Endothelial cell (in vitro differentiated cells): ENCODE data around the gene OR8K3. TPM values are rescaled to one million over a fixed set of nuclear protein-coding genes. Genes with fewer than 3 reads are reported as not detected.

Experiments
- DNase-seq: peaks from one replicate; pipeline ENCODE4 v3.0.0; 2021; ENCODE audit warnings: low spot score
- H3K27ac Mint-ChIP-seq: one replicate; pipeline ENCODE4 v1.8.0; 2021; ENCODE audit warnings: mixed read lengths, inconsistent platforms; ENCODE audit not compliant: unreplicated experiment
- H3K27me3 Mint-ChIP-seq: one replicate; pipeline ENCODE4 v1.8.0; 2021; ENCODE audit warnings: mild to moderate bottlenecking, moderate library complexity, mixed read lengths, inconsistent platforms; ENCODE audit not compliant: unreplicated experiment
- H3K36me3 Mint-ChIP-seq: one replicate; pipeline ENCODE4 v1.8.0; 2021; ENCODE audit warnings: mild to moderate bottlenecking, low read depth, mixed read lengths, inconsistent platforms; ENCODE audit not compliant: unreplicated experiment
- H3K4me1 Mint-ChIP-seq: one replicate; pipeline ENCODE4 v1.8.0; 2021; ENCODE audit warnings: mild to moderate bottlenecking, mixed read lengths, inconsistent platforms; ENCODE audit not compliant: unreplicated experiment
- H3K4me3 Mint-ChIP-seq: one replicate; pipeline ENCODE4 v1.8.0; 2021; ENCODE audit warnings: mild to moderate bottlenecking, mixed read lengths, inconsistent platforms; ENCODE audit not compliant: unreplicated experiment
- H3K9me3 Mint-ChIP-seq: one replicate; pipeline ENCODE4 v1.8.0; 2021; ENCODE audit warnings: mixed read lengths, inconsistent platforms; ENCODE audit not compliant: unreplicated experiment
- CTCF ChIP-seq: fragments of 200-600 bp; sonication (generic); IDR thresholded peaks from one replicate; pipeline ENCODE4 v1.5.0; 2021; ENCODE audit warnings: antibody characterized with exemption; ENCODE audit not compliant: unreplicated experiment
- total RNA-seq: library from RNA; stranded (reverse); fragmentation: NEBNext Ultra II Directional; extraction: Animal tissue kit (Norgen Biotek cat#: 25700); gene quantifications from one replicate; pipeline ENCODE4 v1.2.1, GENCODE V29; 2021; ENCODE audit not compliant: unreplicated experiment

Gene OR8K3
- total RNA-seq, 1 donor from 2014 or later: not detected

GRCh38 chr11:56353991-56354390 is 39.0 kb downstream of the OR8K3 start, which contains the start of gene OR8J1:
Gene OR8J1 (plus strand): TSS chr11:56354291. CDS start chr11:56360247, 5,956 bp downstream.
- H3K4me1 Mint-ChIP-seq: no peaks in the 10 kb centered on the region
- H3K27ac Mint-ChIP-seq: no peak within 1 kb of the TSS
- H3K27me3 Mint-ChIP-seq: no peaks in the 10 kb centered on the region
- no peak within 1 kb of the TSS for H3K4me3 Mint-ChIP-seq
- H3K36me3 Mint-ChIP-seq: no peaks in the 10 kb centered on the region
- no peak for DNase-seq
- TF ChIP-seq CTCF: no peak
- no peaks in the 10 kb centered on the region for H3K9me3 Mint-ChIP-seq

Other genes with a start within 250 kb of the OR8K3 start
- gene OR8I2, start 221.8 kb upstream of the OR8K3 start, total RNA-seq: not detected
- gene OR8H2, start 211.5 kb upstream of the OR8K3 start, total RNA-seq: not detected
- gene OR8H3, start 192.8 kb upstream of the OR8K3 start, total RNA-seq: not detected
- gene OR8J3, start 174.9 kb upstream of the OR8K3 start, total RNA-seq: not detected
- gene OR8K5, start 154.8 kb upstream of the OR8K3 start, total RNA-seq: not detected
- gene OR5J2, start 138.5 kb upstream of the OR8K3 start, total RNA-seq: not detected
- not detected for gene OR5T2, start 80.9 kb upstream of the OR8K3 start, total RNA-seq
- not detected for gene OR5T3, start 62.9 kb upstream of the OR8K3 start, total RNA-seq
- gene OR5T1, start 41.0 kb upstream of the OR8K3 start, total RNA-seq: not detected
- gene OR8H1, start 22.9 kb upstream of the OR8K3 start, total RNA-seq: not detected
- not detected for gene OR8K1, start 30.9 kb downstream of the OR8K3 start, total RNA-seq
- gene OR8J1, start 39.1 kb downstream of the OR8K3 start, total RNA-seq: not detected
- not detected for gene OR8U1, start 60.5 kb downstream of the OR8K3 start, total RNA-seq
- gene OR5AL1, start 97.6 kb downstream of the OR8K3 start, total RNA-seq: not detected
- not detected for gene OR5M3, start 158.2 kb downstream of the OR8K3 start, total RNA-seq
- gene OR5M8, start 176.2 kb downstream of the OR8K3 start, total RNA-seq: not detected
- gene OR5M11, start 228.1 kb downstream of the OR8K3 start, total RNA-seq: not detected